BE2C (cell line): Measurements from ENCODE around the gene HMX2.
"Not testable (repeated sequence)": the region's sequence is repeated elsewhere in the genome, so short reads cannot be mapped to it uniquely, and the experiment has no call there.

ENCODE experiments used
- DNase-seq: peaks from one replicate; pipeline ENCODE4 v3.0.0-alpha.2; 2020
- H3K27me3 ChIP-seq: fragments of 250-450 bp; sonication (Bioruptor Pico); 2 replicates; pipeline ENCODE4 v1.5.1; 2020; ENCODE audit warnings: mild to moderate bottlenecking
- H3K36me3 ChIP-seq: fragments of 250-450 bp; sonication (Bioruptor Pico); 2 replicates; pipeline ENCODE4 v1.5.1; 2020; ENCODE audit warnings: mild to moderate bottlenecking
- H3K4me1 ChIP-seq: fragments of 250-450 bp; sonication (Bioruptor Pico); 2 replicates; pipeline ENCODE4 v1.5.1; 2020
- H3K4me3 ChIP-seq: 2 replicates; pipeline ENCODE4 v1.5.1; 2011; ENCODE audit warnings: low read depth, low read length
- H3K9me3 ChIP-seq: fragments of 250-450 bp; sonication (Bioruptor Pico); 2 replicates; pipeline ENCODE4 v1.5.1; 2020
- TF ChIP-seq, protein P1 (sequence below): IDR thresholded peaks from 2 replicates; pipeline ENCODE4 v1.5.1; 2012; ENCODE audit warnings: mild to moderate bottlenecking, low read depth, low read length

The HMX2 gene

DNA sequence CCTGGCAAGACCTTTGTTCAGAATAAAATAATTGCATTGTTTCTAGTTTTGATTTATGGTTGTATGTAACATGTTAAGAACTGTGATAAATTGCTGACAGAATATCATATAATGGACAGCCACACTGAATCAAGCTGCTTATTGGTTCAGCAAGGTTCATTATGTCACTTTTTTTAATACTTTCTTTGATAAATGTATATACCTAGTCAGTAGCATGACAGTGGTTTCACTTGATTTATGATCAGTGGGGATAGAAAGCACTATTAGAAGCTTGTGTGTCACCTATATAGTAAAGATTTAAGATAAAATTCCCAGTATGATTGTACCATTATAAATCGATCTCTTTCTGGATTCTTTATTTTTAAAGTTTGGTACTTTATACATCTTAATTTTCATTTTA, 10.7 kb downstream of the HMX2 start:
- DNase-seq: no peak
- H3K9me3 ChIP-seq: no peaks in the 10 kb centered on the region
- TF ChIP-seq, protein P1, sequence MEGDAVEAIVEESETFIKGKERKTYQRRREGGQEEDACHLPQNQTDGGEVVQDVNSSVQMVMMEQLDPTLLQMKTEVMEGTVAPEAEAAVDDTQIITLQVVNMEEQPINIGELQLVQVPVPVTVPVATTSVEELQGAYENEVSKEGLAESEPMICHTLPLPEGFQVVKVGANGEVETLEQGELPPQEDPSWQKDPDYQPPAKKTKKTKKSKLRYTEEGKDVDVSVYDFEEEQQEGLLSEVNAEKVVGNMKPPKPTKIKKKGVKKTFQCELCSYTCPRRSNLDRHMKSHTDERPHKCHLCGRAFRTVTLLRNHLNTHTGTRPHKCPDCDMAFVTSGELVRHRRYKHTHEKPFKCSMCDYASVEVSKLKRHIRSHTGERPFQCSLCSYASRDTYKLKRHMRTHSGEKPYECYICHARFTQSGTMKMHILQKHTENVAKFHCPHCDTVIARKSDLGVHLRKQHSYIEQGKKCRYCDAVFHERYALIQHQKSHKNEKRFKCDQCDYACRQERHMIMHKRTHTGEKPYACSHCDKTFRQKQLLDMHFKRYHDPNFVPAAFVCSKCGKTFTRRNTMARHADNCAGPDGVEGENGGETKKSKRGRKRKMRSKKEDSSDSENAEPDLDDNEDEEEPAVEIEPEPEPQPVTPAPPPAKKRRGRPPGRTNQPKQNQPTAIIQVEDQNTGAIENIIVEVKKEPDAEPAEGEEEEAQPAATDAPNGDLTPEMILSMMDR: no peak
- no peak overlapping the region for H3K4me3 ChIP-seq
- no peaks in the 10 kb centered on the region for H3K27me3 ChIP-seq
- peaks cover 10% of the 10 kb centered on the region; the same call in 1 of the 2 replicates for H3K4me1 ChIP-seq
- peaks cover 84% of the 10 kb centered on the region for H3K36me3 ChIP-seq

DNA sequence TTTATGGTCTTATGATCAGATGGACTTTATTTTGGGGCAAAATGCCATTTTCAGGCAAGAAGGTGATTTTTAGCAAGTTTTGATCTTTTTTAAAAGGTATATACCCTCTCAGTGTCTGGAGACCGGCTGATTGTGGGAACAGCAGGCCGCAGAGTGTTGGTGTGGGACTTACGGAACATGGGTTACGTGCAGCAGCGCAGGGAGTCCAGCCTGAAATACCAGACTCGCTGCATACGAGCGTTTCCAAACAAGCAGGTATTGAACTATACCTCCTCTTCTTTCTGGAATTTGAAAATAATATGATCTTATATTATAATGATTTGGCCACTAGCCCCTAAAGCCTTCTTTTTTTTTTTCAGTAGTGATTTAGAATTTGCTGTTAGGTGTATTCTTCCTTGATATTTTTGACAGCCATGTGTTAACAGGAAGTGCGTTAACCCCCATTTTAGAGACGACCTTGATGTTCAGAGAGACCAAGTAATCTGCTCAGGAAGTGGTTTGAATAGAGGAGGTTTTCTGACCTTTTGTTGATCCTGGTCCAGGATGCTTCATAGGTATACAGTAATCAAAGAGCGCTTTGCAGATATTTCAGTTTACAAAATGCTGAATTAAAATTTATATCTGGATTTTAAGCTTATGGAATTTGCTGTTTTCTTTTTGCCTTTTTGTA, 12.5 kb downstream of the HMX2 start:
- Histone ChIP-seq H3K9me3 (no peaks in the 10 kb centered on the region), H3K4me1 (peaks cover 10% of the 10 kb centered on the region; the same call in 1 of the 2 replicates), H3K4me3 (no peak overlapping the region), H3K36me3 (peaks cover 93% of the 10 kb centered on the region), H3K27me3 (no peaks in the 10 kb centered on the region)
- DNase-seq: no peak
- TF ChIP-seq, protein P1: no peak

GRCh38 chr10:123164319-123164718, 16.4 kb downstream of the HMX2 start:
- TF ChIP-seq, protein P1: no peak
- Histone ChIP-seq H3K27me3 (no peaks in the 10 kb centered on the region), H3K4me1 (peaks cover 7% of the 10 kb centered on the region; the same call in 1 of the 2 replicates), H3K36me3 (peaks cover 88% of the 10 kb centered on the region), H3K4me3 (no peak overlapping the region), H3K9me3 (no peaks in the 10 kb centered on the region)
- no peak for DNase-seq

DNA sequence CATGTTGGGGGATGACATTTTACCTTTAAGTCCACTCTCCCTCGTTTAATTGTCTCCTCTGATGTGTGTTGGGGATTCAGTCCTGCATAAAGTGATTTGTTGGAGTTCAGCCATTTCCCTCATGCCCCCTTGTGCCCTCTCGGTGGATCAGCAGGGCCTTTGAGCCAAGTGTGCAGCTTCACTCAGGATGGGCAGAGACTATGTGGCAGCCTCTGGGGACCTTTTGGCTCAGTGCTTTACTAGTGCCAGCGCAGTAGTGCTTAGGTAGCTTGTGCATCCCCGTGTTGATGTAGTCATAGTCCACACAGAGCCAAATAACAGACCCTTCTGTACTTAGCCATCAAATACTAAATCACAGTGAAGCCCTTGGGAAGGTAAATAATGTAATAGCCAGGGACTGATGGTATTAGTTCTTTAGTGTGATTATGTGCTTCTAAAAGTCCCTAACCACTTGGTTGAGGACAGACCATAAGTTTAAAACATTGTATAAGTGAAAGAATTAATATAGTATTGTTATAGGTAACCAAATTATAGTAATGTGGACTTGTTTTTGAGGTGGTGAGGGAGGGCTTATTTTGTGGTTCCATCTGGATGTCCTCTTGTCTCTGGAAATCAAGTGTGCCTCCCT, 17.6 kb downstream of the HMX2 start:
- Histone ChIP-seq H3K36me3 (peaks cover 78% of the 10 kb centered on the region), H3K4me1 (peaks cover 7% of the 10 kb centered on the region; the same call in 1 of the 2 replicates)
- DNase-seq: peak; percentile 53

GRCh38 chr10:123166618-123167017, 18.7 kb downstream of the HMX2 start:
- TF ChIP-seq, protein P1: no peak
- H3K36me3 ChIP-seq: peaks cover 67% of the 10 kb centered on the region
- no peak for DNase-seq
- no peak overlapping the region for H3K4me3 ChIP-seq
- no peaks in the 10 kb centered on the region for H3K27me3 ChIP-seq
- H3K9me3 ChIP-seq: no peaks in the 10 kb centered on the region
- H3K4me1 ChIP-seq: peaks cover 7% of the 10 kb centered on the region; the same call in 1 of the 2 replicates

More for the DNA sequence above, 17.6 kb downstream of the HMX2 start:
- TF ChIP-seq, protein P1: peak; percentile 47
- H3K27me3 ChIP-seq: no peaks in the 10 kb centered on the region
- no peaks in the 10 kb centered on the region for H3K9me3 ChIP-seq
- no peak overlapping the region for H3K4me3 ChIP-seq

DNA sequence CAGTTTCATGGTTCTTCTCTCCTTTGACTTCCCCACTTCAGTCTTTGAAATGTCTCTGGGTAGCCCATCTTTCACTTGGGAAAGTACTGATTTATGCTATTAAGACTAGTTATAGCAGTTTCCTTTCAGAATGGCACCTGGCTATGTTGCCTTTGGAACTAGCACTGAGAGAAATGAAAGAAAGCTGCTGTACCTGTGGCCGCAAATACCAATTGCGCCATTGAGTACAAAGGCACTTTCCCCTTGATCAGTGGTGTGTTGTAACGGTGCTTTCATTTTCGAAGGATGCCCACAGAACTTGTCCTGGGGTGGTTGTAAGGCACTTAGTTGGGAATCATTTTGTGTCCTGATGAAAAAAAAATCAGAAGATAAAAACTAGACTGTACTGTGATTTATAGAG, 23.0 kb downstream of the HMX2 start:
- peaks cover 31% of the 10 kb centered on the region for H3K36me3 ChIP-seq
- DNase-seq: no peak

GRCh38 chr10:123171616-123172015, 23.7 kb downstream of the HMX2 start:
- H3K27me3 ChIP-seq, DNase-seq, H3K9me3 ChIP-seq, H3K4me1 ChIP-seq, H3K4me3 ChIP-seq: not testable (repeated sequence)
- peaks cover 29% of the 10 kb centered on the region for H3K36me3 ChIP-seq

More for the DNA sequence above, 23.0 kb downstream of the HMX2 start:
- no peaks in the 10 kb centered on the region for H3K27me3 ChIP-seq
- no peaks in the 10 kb centered on the region for H3K4me1 ChIP-seq
- TF ChIP-seq, protein P1: no peak
- no peak overlapping the region for H3K4me3 ChIP-seq
- no peaks in the 10 kb centered on the region for H3K9me3 ChIP-seq
